HEK293T (cell line): ENCODE results near the gene CDK5R2.

Source experiments
- CTCF ChIA-PET: fragments of 350-600 bp; formaldehyde crosslinking; extraction: SDS; loops from one replicate; lab custom pipeline; 2021; ENCODE audit warnings: antibody characterized with exemption, inconsistent platforms; lab: Yijun Ruan, JAX
- POLR2A ChIA-PET: fragments of 350-600 bp; formaldehyde crosslinking; extraction: SDS; loops from one replicate; lab custom pipeline; 2020; ENCODE audit warnings: antibody characterized with exemption, inconsistent platforms; lab: Yijun Ruan, JAX
- DNase-seq: peaks from one replicate; pipeline ENCODE4 v3.0.0; 2012; ENCODE audit warnings: mixed read lengths; ENCODE audit errors: extremely low spot score
- ARNT ChIP-seq: fragments of 450-650 bp; IDR thresholded peaks from 2 replicates; pipeline ENCODE4 v1.6.1; 2017; ENCODE audit warnings: mild to moderate bottlenecking
- BHLHE40 ChIP-seq: fragments of 450-650 bp; IDR thresholded peaks from 2 replicates; pipeline ENCODE4 v1.6.1; 2016; ENCODE audit warnings: mild to moderate bottlenecking, moderate library complexity, borderline replicate concordance
- CTBP1 ChIP-seq: fragments of 450-650 bp; IDR thresholded peaks from 2 replicates; pipeline ENCODE4 v1.6.1; 2016; ENCODE audit warnings: borderline replicate concordance
- ELF4 ChIP-seq: fragments of 450-650 bp; IDR thresholded peaks from 2 replicates; pipeline ENCODE4 v1.6.1; 2017; ENCODE audit warnings: antibody characterized with exemption
- FOXA1 ChIP-seq: fragments of 450-650 bp; IDR thresholded peaks from 2 replicates; pipeline ENCODE4 v1.6.1; 2016; ENCODE audit warnings: mild to moderate bottlenecking
- FOXK2 ChIP-seq: fragments of 450-650 bp; IDR thresholded peaks from 2 replicates; pipeline ENCODE4 v1.6.1; 2016; ENCODE audit warnings: mild to moderate bottlenecking
- FOXM1 ChIP-seq: fragments of 450-650 bp; IDR thresholded peaks from 2 replicates; pipeline ENCODE4 v1.6.1; 2017; ENCODE audit warnings: mild to moderate bottlenecking, borderline replicate concordance
- HDGF ChIP-seq: fragments of 450-650 bp; IDR thresholded peaks from 2 replicates; pipeline ENCODE4 v1.6.1; 2017; ENCODE audit warnings: antibody characterized with exemption, borderline replicate concordance
- L3MBTL2 ChIP-seq: fragments of 450-650 bp; conservative IDR thresholded peaks from 2 replicates; pipeline ENCODE4 v1.6.1; 2016; ENCODE audit warnings: mild to moderate bottlenecking
- LEF1 ChIP-seq: fragments of 450-650 bp; IDR thresholded peaks from 2 replicates; pipeline ENCODE4 v1.6.1; 2017; ENCODE audit warnings: mild to moderate bottlenecking, borderline replicate concordance
- NFRKB ChIP-seq: fragments of 450-650 bp; IDR thresholded peaks from 2 replicates; pipeline ENCODE4 v1.6.1; 2016; ENCODE audit warnings: mild to moderate bottlenecking, moderate library complexity
- SP1 ChIP-seq: fragments of 450-650 bp; IDR thresholded peaks from 2 replicates; pipeline ENCODE4 v1.6.1; 2017
- SUZ12 ChIP-seq: fragments of 450-650 bp; IDR thresholded peaks from 2 replicates; pipeline ENCODE4 v1.6.1; 2016; ENCODE audit warnings: mild to moderate bottlenecking
- TARDBP ChIP-seq: fragments of 450-650 bp; IDR thresholded peaks from 2 replicates; pipeline ENCODE4 v1.6.1; 2016
- ZNF384 ChIP-seq: fragments of 450-650 bp; IDR thresholded peaks from 2 replicates; pipeline ENCODE4 v1.6.1; 2016
- TF ChIP-seq, protein P1 (sequence below): fragments of 450-650 bp; IDR thresholded peaks from 2 replicates; pipeline ENCODE4 v1.6.1; 2016

The CDK5R2 gene

DNA sequence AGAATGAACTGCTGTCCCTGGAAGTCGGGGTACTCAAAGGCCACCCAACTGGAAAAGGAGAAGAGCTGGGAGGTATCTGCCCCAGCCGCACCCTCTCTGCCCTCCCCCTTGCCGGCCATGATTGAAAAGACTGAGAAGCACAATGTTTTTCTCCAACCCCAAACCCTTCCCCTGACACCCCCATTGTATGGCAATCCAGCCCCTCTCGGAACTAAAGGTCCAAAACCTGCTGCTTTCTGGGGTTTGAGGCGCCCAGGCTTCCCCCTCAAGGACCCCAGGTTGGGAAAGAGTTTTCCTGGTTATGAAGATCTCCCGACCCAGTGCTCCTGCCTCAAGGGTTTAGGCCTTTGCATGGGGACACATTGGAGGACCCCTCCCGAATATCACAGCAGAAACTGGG, 32.7 kb downstream of the CDK5R2 start:
- CTCF ChIA-PET: no interaction called here
- DNase-seq: no peak
- TF ChIP-seq FOXA1 (no peak), FOXM1 (no peak), ELF4 (no peak), CTBP1 (no peak), TARDBP (no peak), ZNF384 (no peak), FOXK2 (no peak), SP1 (no peak), HDGF (no peak), BHLHE40 (no peak), ARNT (no peak), SUZ12 (no peak), NFRKB (no peak), LEF1 (no peak), L3MBTL2 (no peak)
- TF ChIP-seq, protein P1, sequence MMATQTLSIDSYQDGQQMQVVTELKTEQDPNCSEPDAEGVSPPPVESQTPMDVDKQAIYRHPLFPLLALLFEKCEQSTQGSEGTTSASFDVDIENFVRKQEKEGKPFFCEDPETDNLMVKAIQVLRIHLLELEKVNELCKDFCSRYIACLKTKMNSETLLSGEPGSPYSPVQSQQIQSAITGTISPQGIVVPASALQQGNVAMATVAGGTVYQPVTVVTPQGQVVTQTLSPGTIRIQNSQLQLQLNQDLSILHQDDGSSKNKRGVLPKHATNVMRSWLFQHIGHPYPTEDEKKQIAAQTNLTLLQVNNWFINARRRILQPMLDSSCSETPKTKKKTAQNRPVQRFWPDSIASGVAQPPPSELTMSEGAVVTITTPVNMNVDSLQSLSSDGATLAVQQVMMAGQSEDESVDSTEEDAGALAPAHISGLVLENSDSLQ: no peak
- POLR2A ChIA-PET: no interaction called here

DNA sequence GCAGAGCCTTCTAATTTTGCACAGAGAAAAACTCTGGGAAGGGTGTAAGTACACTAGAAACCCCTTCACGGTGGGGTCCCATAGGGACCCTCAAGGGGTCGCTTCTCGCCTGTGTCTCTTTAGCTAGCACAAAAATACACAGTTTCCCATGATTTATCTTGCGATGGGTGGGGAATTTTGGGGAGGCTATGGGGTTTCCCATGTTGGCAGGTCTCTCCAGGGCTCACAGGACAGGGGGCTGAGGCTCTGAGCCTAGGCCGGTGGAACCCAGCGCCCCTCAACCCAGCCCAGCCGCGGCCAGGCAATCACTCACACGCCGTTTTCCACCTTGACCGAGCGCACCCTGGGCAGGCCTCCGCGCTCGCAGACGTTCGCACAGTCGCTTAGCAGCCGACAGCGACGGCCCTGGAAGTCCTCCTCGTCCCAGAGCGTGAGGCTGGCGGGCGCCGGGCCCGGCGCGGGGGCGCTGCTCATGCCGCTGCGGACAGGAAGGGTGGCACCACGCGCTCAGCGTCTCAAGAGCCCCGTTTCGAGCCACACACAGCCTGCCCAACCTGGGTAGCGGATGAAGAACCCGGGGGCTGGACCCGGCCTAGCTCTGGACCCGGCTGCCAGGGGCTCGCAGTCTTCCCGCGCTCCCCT, 33.4 kb downstream of the CDK5R2 start:
- DNase-seq: no peak
- ChIA-PET CTCF (no interaction called here), POLR2A (no interaction called here)
- TF ChIP-seq SP1: no peak
- TF ChIP-seq ARNT: no peak
- no peak for TF ChIP-seq ZNF384
- TF ChIP-seq FOXK2: no peak
- no peak for TF ChIP-seq SUZ12
- no peak for TF ChIP-seq LEF1
- TF ChIP-seq FOXA1: no peak
- TF ChIP-seq L3MBTL2: no peak
- TF ChIP-seq, protein P1: no peak
- no peak for TF ChIP-seq NFRKB
- TF ChIP-seq BHLHE40: no peak
- no peak for TF ChIP-seq TARDBP
- TF ChIP-seq ELF4: no peak
- no peak for TF ChIP-seq FOXM1
- TF ChIP-seq HDGF: no peak
- no peak for TF ChIP-seq CTBP1

DNA sequence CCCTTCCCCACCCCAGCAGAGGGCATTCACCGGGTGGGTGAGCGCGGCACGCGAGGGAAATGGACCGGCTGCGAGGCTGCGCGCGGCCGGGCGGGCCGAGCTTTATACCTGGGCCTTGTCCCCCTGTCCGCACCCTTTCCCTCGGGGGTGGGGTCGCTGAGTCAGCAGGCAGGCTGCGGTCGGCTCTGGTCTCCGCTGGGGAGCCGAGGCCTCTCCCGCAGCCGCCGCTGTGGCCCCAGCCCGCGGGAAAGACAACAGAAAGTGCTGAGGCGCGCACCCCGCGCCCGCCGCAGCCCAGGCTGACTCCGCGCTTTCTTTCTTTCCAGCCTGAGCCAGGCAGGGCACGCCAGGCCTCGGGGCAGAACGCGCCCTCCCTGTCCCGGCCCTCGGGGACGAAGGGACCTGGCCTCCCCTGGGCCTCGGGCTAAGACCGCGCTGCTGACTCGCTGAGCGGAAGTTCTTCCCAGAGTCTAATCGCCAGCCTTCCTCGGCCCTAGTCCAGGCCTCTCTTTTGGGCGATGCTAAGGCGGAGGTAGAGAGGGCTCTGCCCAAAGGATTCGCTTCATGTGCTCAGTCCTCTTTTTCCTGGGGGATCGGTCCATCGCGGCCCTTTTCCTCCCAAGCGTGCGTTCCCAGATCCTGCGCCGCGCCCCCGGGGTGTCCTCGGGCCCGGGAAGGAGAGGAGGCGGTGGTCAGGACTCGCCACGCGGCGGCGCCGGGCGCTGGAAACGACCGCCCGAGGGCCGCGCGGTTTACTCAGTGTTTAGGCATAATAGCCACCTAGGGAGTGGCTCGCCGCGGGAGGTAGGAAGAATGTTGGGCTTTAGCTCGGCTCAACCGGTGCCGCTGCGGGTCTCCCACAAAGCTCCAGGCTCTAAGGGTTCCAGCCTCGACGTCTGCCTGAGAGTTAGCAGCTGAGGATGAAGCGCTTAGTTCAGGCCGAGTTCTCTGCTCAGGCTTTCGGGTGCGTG, 34.2 kb downstream of the CDK5R2 start, which contains the start of gene CRYBA2:
Gene CRYBA2 (minus strand): TSS at position 78 of the 971 bp plus-strand sequence. CDS start 246 bp downstream, outside the sequence.
- ChIA-PET POLR2A (no interaction called here), CTCF (interaction anchor here (0.8 to 3.1 kb wide), 5 partner anchors 9 to 162 kb away, joined by 3 to 21 read pairs (median 5); no protein-coding TSS in a partner anchor)
- DNase-seq: no peak
- TF ChIP-seq ELF4 (no peak), HDGF (no peak), L3MBTL2 (peak; percentile 68), CTBP1 (no peak), LEF1 (no peak), ZNF384 (no peak), TARDBP (no peak)

DNA sequence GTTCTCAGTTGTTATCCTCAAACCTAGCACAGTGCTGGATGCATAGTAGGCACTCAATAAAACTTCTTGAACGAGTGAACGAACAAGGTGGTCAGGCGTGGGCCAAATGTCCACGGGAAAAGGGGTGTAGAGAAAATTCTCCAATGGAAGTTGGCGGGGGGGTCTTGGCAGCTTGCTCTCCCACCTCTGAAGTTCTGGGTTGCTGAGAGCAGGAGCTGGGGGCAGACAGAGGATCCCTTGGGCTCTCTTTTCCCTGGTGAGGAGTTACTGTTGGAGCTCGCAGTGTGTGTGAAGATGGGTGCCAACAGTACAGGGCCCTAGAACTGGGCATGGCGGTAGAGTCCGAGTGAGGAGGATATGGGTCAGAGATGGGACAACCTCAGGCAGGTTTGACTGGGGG, 36.1 kb downstream of the CDK5R2 start:
- TF ChIP-seq ARNT: no peak
- no peak for TF ChIP-seq LEF1
- no peak for TF ChIP-seq SUZ12
- no peak for TF ChIP-seq CTBP1
- TF ChIP-seq L3MBTL2: no peak
- no peak for TF ChIP-seq FOXM1
- no peak for TF ChIP-seq BHLHE40
- TF ChIP-seq ZNF384: no peak
- TF ChIP-seq SP1: no peak
- no peak for TF ChIP-seq FOXA1
- no peak for TF ChIP-seq NFRKB
- ChIA-PET POLR2A (no interaction called here), CTCF (interaction anchor here (0.7 to 3.1 kb wide), 6 partner anchors 15 to 159 kb away, joined by 3 to 21 read pairs (median 4); no protein-coding TSS in a partner anchor)
- DNase-seq: no peak

DNA sequence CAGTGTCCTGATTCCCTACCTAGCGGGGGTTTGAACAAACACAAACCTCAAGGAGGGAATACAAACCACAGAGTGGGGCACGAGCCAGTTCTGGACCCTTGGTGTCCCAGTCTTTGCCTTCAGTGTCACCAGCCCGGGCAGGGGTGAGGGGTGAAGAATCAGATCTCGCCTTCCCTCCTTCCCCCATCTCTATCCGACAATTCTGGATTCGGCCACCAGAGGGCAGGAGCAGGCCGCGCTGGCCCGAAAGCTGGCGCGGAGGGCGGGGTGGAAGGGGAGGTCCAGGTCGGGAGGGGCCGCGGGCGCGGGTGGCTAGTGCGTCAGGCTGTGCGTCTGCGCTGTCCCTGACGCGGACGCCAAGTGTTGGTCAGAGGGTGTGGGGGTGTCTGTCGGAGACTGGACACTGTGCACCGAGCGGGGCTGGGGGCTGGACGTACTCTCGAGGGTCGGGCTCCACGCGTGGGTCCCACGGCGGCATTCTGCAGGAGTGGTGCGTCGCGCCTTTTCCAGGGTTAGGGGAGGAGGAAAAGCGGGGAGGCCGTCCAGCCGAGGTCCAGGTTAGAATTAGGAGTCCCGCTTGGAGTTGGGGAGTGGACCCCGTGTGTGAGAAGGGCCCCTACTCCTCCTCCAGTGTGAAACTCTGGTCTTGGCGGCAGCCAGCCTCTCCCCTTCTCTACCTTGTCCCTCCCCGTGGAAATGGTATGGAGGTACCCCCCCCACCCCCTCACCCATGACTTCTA, 36.7 kb downstream of the CDK5R2 start:
- peak; percentile 50; the same call in 1 of the 2 replicates for TF ChIP-seq L3MBTL2
- TF ChIP-seq, protein P1: no peak
- DNase-seq: peak; percentile 94
- ChIA-PET CTCF (interaction anchor here (0.9 to 3.1 kb wide), 3 partner anchors 15 to 135 kb away, joined by 3 to 21 read pairs (median 6); no protein-coding TSS in a partner anchor), POLR2A (no interaction called here)
